Uterus (tissue), 4 donors: ENCODE measurements around the gene ARHGAP45. TPM values are rescaled to one million over a fixed set of nuclear protein-coding genes. Genes with fewer than 3 reads are reported as not detected.

Source experiments
- DNase-seq, 2 donors: peaks; one replicate each; pipeline ENCODE4 v3.0.0-alpha.2; 2019 to 2020
- H3K27ac ChIP-seq, 2 donors: fragments of 200-600 bp; sonication (generic); 1 replicate in 1 of 2; 2 replicates in 1 of 2; pipeline ENCODE4 v1.5.1; 2016 to 2018
- H3K27me3 ChIP-seq, 2 donors: fragments of 200-600 bp; sonication (generic); one replicate each; pipeline ENCODE4 v1.5.1; 2018 to 2019; ENCODE audit warnings: control low read depth in 1 of 2
- H3K36me3 ChIP-seq, 2 donors: fragments of 200-600 bp; sonication (generic); one replicate each; pipeline ENCODE4 v1.5.1; 2019; ENCODE audit warnings: control low read depth in 1 of 2
- H3K4me1 ChIP-seq, 2 donors: fragments of 200-600 bp; sonication (generic); one replicate each; pipeline ENCODE4 v1.5.1; 2018 to 2019; ENCODE audit warnings: control low read depth in 1 of 2
- H3K4me3 ChIP-seq, 2 donors: fragments of 200-600 bp; sonication (generic); 1 replicate in 1 of 2; 2 replicates in 1 of 2; pipeline ENCODE4 v1.5.1; 2018 to 2019; ENCODE audit warnings: mild to moderate bottlenecking in 1 of 2
- H3K9me3 ChIP-seq, 2 donors: fragments of 200-600 bp; sonication (generic); one replicate each; pipeline ENCODE4 v1.5.1; 2019; ENCODE audit warnings: control low read depth in 1 of 2
- POLR2A ChIP-seq, 2 donors: fragments of 450-650 bp; IDR thresholded peaks; one replicate each; pipeline ENCODE4 v1.6.1; 2016; ENCODE audit warnings: antibody characterized with exemption in 2 of 2, mild to moderate bottlenecking in 1 of 2, moderate library complexity in 1 of 2
- intact Hi-C: fragments of 100-400 bp; cut with DNase I; formaldehyde crosslinking; loops from one replicate; pipeline ENCODE4 v1.15.1; 2023; ENCODE audit warnings: low total_unique reads
- total RNA-seq, 4 donors: library from RNA; depleted of rRNA in 3 of 4; stranded (reverse); fragments of >200 nt in 3 of 4; gene quantifications; one replicate each; pipeline versions ENCODE4 v1.1.0 to v1.2.4, GENCODE V29; 2014 to 2023
- TF ChIP-seq, protein P1 (sequence below), 4 experiments: fragments of 200-600 bp in 2 of 4; fragments of 450-650 bp in 2 of 4; sonication (generic) in 2 of 4; IDR thresholded peaks; one replicate each; pipeline ENCODE4 v1.5.1; 2016 to 2019; ENCODE audit warnings: antibody characterized with exemption in 4 of 4, mild to moderate bottlenecking in 2 of 4, moderate library complexity in 1 of 4
- donor health status: DM: yes; HTN: yes; CAD: no.

ARHGAP45 gene
- total RNA-seq, 4 donors from 2014 or later = 4.1 to 154 (median 8.6) TPM

DNA sequence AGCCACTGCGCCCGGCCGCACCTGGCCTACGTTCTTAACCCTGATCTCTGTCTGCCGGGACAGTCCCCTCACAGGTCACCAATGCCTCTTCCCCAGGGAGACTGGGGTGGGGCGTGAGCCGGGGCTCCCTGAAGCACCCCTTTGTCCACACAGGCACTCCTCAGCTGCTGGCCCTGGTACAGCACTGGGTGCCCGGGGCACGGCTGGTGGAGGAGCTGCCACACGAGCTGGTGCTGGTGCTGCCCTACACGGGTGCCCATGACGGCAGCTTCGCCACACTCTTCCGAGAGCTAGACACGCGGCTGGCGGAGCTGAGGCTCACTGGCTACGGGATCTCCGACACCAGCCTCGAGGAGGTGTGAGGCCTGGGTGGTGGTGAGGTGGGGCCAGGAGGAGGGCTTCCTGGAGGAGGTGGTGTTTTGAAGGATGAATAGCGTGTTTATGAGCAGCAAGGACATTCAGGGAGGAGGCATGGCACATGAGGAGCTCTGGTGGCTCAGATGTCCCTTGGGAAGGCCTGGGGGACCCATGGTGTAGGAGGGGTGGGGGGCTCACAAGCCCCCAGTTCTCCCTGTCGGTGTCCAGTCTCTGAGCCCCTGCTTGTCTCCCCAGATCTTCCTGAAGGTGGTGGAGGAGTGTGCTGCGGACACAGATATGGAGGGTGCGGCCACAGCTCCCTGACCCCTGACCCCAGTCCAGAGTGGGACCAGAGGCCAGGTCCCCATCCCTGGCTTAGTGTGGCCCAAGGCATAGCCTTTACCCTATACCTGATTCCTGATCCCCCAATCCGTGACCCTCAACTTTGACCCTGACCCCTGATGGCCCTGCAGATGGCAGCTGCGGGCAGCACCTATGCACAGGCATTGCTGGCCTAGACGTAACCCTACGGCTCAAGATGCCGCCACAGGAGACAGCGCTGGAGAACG lies 13.5 kb upstream of the ARHGAP45 start:
- TF ChIP-seq, protein P1, sequence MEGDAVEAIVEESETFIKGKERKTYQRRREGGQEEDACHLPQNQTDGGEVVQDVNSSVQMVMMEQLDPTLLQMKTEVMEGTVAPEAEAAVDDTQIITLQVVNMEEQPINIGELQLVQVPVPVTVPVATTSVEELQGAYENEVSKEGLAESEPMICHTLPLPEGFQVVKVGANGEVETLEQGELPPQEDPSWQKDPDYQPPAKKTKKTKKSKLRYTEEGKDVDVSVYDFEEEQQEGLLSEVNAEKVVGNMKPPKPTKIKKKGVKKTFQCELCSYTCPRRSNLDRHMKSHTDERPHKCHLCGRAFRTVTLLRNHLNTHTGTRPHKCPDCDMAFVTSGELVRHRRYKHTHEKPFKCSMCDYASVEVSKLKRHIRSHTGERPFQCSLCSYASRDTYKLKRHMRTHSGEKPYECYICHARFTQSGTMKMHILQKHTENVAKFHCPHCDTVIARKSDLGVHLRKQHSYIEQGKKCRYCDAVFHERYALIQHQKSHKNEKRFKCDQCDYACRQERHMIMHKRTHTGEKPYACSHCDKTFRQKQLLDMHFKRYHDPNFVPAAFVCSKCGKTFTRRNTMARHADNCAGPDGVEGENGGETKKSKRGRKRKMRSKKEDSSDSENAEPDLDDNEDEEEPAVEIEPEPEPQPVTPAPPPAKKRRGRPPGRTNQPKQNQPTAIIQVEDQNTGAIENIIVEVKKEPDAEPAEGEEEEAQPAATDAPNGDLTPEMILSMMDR (IDR thresholded peaks at IDR 0.05) = no peak
- TF ChIP-seq POLR2A (IDR thresholded peaks at IDR 0.05) = no peak

DNA sequence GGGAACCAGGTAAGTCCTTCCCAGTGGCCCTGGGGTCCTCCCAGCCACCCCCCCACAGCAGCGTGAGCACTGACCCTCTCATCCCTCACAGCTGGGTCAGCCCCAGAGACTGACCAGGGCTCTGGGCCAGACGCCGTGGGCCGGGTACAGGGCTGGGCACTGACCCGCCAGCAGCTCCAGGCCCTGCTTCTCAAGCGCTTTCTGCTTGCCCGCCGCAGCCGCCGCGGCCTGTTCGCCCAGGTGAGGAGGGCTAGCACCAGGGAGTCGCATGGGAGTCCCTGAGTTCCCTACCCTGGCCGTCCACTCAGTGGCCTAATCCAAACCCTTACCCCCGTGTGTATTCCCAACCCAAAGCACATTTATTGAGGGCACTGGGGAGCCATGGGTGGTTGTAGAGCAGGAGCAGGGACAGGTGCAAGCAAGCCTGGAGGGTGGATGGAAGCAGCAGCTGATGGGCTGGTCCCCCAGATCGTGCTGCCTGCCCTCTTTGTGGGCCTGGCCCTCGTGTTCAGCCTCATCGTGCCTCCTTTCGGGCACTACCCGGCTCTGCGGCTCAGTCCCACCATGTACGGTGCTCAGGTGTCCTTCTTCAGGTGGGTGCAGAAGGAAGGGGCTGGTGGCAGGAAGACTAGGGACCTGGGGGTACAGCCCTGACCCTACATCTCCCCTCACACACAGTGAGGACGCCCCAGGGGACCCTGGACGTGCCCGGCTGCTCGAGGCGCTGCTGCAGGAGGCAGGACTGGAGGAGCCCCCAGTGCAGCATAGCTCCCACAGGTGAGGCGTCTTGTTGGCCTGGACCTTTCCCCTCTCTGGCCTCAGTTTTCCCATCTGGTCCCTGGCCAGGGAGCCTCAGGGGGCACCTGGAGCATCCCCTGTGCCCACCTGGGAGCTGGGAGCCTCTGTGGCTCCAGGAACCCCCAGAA lies 12.6 kb upstream of the ARHGAP45 start:
- H3K27me3 ChIP-seq = no peaks in the 10 kb centered on the region
- H3K27ac ChIP-seq = no peak overlapping the region
- H3K9me3 ChIP-seq = peaks cover 0 to 26% of the 10 kb centered on the region in 2 donors
- DNase-seq = no peak
- no peak for TF ChIP-seq POLR2A (IDR thresholded peaks at IDR 0.05)
- TF ChIP-seq, protein P1 (IDR thresholded peaks at IDR 0.05) = no peak
- no peaks in the 10 kb centered on the region for H3K4me1 ChIP-seq
- intact Hi-C loops = no loop called here
- H3K36me3 ChIP-seq = no peaks in the 10 kb centered on the region
- H3K4me3 ChIP-seq = no peak overlapping the region

More for the DNA sequence above, 13.5 kb upstream of the ARHGAP45 start:
- intact Hi-C loops = no loop called here
- Histone ChIP-seq H3K27ac (no peak overlapping the region), H3K9me3 (peaks cover 0 to 18% of the 10 kb centered on the region in 2 donors), H3K4me3 (no peak overlapping the region), H3K27me3 (no peaks in the 10 kb centered on the region), H3K36me3 (no peaks in the 10 kb centered on the region), H3K4me1 (no peaks in the 10 kb centered on the region)
- DNase-seq = no peak

DNA sequence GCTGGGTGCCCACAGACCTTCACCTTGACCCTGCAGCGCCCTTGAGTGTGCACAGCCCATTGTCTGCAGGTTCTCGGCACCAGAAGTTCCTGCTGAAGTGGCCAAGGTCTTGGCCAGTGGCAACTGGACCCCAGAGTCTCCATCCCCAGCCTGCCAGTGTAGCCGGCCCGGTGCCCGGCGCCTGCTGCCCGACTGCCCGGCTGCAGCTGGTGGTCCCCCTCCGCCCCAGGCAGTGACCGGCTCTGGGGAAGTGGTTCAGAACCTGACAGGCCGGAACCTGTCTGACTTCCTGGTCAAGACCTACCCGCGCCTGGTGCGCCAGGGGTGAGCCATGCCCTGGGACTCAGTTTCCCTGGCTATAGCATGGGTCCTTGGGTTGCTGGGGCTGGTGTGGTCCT lies 11.9 kb upstream of the ARHGAP45 start:
- Histone ChIP-seq H3K9me3 (peaks cover 0 to 32% of the 10 kb centered on the region in 2 donors), H3K4me3 (no peak overlapping the region), H3K4me1 (no peaks in the 10 kb centered on the region), H3K27ac (no peak overlapping the region), H3K27me3 (no peaks in the 10 kb centered on the region), H3K36me3 (no peaks in the 10 kb centered on the region)
- no peak for TF ChIP-seq POLR2A (IDR thresholded peaks at IDR 0.05)
- TF ChIP-seq, protein P1 (IDR thresholded peaks at IDR 0.05) = no peak
- intact Hi-C loops = no loop called here
- no peak for DNase-seq

DNA sequence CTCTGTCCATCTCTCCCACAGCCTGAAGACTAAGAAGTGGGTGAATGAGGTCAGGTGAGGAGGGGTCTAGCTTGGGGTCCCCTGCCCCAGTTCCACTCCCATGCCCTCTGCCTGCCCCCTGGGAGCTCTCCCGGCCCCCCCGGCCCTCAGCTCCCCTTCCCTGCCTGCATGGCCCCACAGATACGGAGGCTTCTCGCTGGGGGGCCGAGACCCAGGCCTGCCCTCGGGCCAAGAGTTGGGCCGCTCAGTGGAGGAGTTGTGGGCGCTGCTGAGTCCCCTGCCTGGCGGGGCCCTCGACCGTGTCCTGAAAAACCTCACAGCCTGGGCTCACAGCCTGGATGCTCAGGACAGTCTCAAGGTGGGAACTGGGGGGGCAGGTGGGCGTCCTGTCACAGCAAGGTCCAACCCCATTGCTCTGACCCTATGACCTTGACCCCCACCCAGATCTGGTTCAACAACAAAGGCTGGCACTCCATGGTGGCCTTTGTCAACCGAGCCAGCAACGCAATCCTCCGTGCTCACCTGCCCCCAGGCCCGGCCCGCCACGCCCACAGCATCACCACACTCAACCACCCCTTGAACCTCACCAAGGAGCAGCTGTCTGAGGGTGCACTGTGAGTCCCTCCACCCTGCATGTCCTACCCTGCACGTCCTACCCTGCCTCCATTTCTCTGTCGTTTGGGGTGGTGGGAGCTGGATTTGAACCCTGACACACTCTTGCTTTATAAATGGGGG lies 10.9 kb upstream of the ARHGAP45 start:
- no peaks in the 10 kb centered on the region for H3K36me3 ChIP-seq
- H3K27me3 ChIP-seq = no peaks in the 10 kb centered on the region
- H3K9me3 ChIP-seq = peaks cover 0 to 33% of the 10 kb centered on the region in 2 donors
- H3K4me1 ChIP-seq = no peaks in the 10 kb centered on the region
- intact Hi-C loops = no loop called here
- no peak for TF ChIP-seq POLR2A (IDR thresholded peaks at IDR 0.05)
- TF ChIP-seq, protein P1 (IDR thresholded peaks at IDR 0.05) = no peak
- H3K27ac ChIP-seq = no peak overlapping the region
- no peak for DNase-seq
- no peak overlapping the region for H3K4me3 ChIP-seq
